A172 (cell line): ENCODE measurements around the gene PAPLN. TPM values are rescaled to one million over a fixed set of nuclear protein-coding genes. Genes with fewer than 3 reads are reported as not detected.

Experiments used
- DNase-seq: peaks from one replicate; pipeline ENCODE4 v3.0.0-alpha.2; 2015; ENCODE audit warnings: low spot score
- total RNA-seq: library from RNA; depleted of rRNA; stranded (reverse); fragments of >200 nt; shearing (Covaris generic); gene quantifications from 2 replicates; pipeline ENCODE4 v1.2.3, GENCODE V29; 2014

Gene PAPLN
- total RNA-seq, 1 experiment from 2014 or later, result 0.86 TPM

- no peak for DNase-seq
Observed at GRCh38 chr14:73245480-73246325, 8.4 kb downstream of the PAPLN start.

GRCh38 chr14:73246387-73247150 lies 9.3 kb downstream of the PAPLN start:
- DNase-seq, result no peak

DNA sequence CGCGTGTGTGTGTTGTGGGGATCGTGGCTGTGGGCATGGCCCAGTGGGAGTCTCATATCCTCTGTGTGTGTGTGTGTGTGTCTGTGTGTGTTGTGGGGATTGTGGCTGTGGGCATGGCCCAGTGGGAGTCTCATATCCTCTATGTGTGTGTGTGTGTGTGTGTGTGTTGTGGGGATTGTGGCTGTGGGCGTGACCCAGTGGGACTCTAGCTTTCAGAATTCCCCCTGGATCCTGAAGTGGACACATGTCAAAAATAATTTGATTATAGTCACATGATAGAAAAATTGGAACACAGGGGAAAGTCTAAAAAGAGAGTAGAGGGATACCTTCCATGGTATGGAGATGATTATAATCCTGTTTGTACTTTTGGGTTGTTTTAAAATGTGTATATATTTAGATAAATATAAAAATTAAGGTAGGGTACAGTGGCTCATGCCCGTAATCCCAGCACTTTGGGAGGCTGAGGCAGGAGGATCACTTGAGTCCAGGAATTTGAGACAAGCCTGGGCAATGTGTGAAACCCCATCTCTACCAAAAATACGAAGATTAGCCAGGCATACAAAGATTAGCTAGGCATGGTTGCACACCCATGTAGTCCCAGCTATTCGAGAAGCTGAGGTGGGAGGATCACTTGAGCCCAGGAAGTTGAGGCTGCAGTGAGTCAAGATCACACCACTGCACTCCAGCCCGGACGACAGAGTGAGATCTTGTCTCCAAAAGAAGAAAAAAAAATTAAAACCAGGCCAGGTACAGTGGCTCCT lies 11.0 kb downstream of the PAPLN start:
- DNase-seq, result peak; percentile 45

DNA sequence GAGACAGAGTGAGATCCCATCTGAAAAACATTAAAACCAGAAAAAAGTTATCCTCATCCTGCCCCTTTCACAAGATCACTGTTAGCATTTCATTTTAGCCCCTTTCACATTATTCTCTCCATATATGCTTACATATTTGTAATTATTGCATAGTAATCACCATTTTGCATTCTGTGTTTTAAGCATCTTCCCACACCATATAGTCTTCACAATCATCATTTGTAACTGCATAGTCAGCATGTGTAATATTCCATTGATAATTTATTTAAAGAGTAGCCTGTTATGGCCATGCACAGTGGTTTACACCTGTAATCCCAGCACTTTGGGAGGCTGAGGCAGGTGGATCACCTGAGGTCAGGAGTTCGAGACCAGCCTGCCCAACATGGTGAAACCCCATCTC lies 11.8 kb downstream of the PAPLN start:
- no peak for DNase-seq

DNA sequence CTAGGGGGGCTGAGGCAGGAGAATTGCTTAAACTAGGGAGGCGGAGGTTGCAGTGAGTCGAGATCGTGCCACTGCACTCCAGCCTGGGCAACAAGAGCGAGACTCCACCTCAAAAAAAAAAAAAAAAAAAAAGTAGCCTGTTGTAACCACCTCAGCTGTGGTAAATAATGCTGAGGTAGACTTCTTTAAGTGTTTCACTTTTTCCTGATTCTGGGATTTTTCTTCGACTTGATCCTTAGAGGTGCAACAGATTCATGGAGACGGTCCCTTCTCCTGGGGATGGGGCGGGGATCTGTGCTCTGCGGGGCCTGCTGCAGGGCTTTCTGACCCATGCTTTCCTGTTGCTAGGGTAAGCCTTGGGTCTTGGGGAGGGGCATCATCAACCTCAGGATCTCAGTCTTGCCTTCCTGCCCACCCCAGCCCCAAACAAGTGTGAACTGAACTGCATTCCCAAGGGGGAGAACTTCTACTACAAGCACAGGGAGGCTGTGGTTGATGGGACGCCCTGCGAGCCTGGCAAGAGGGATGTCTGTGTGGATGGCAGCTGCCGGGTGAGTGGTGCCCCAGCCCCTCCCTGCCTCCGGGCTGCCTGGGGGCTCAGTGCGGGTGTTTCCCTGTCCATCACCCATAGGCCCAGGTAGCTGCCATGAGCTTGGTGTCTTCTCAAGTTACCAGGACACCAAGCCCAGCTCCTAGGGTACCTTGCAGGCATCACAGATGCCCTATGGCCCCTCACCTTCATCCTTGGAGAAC lies 12.4 kb downstream of the PAPLN start:
- no peak for DNase-seq

DNA sequence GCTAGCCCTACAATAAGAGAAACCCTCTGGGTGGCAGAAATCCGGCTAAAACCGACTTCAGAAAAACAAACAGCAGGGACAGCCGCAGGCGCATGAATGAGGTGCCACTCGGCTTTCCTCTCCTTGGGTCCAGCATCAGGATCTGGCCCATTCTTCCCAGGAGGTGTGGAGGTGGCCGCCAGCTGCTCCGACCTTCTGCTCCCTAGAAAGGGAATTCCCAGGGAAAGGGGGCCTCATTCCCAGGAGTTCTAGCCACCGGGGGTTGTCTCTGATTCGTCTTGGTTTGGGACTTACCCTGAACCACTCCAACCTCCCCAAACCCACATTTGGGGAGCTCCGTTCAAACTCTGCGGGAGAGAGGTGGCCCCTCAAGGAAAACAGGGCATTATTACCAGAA lies 13.0 kb downstream of the PAPLN start:
- no peak for DNase-seq

GRCh38 chr14:73250781-73251500 lies 13.6 kb downstream of the PAPLN start:
- DNase-seq, result no peak

DNA sequence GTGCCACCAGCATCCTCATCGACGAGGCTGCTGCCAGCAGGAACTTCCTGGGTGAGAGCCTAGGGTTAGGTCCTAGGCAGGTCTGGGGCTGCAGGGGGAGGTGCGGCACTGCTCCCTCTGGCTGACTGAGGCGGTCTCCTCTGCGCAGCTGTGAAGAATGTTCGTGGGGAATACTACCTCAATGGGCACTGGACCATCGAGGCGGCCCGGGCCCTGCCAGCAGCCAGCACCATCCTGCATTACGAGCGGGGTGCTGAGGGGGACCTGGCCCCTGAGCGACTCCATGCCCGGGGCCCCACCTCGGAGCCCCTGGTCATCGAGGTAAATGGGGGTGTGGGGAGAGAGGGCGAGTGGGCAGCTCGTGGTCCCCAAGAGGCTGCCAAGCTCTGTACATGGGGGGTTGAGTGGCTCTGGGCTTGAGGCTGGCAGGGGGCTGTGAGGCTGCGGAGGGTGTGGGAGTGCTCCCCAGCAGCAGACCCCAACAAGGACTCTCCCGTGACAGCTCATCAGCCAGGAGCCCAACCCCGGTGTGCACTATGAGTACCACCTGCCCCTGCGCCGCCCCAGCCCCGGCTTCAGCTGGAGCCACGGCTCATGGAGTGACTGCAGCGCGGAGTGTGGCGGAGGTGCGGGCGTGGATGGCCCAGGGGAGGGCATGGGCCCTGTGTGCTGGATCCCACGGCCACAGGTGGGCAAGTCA lies 14.4 kb downstream of the PAPLN start:
- DNase-seq, result no peak

GRCh38 chr14:73252491-73253322 lies 15.4 kb downstream of the PAPLN start:
- DNase-seq, result no peak

GRCh38 chr14:73253323-73253610 lies 16.0 kb downstream of the PAPLN start:
- DNase-seq, result no peak

GRCh38 chr14:73253721-73254120 lies 16.4 kb downstream of the PAPLN start:
- DNase-seq, result no peak

- no peak for DNase-seq
Observed at GRCh38 chr14:73254247-73255004, 17.1 kb downstream of the PAPLN start.

DNA sequence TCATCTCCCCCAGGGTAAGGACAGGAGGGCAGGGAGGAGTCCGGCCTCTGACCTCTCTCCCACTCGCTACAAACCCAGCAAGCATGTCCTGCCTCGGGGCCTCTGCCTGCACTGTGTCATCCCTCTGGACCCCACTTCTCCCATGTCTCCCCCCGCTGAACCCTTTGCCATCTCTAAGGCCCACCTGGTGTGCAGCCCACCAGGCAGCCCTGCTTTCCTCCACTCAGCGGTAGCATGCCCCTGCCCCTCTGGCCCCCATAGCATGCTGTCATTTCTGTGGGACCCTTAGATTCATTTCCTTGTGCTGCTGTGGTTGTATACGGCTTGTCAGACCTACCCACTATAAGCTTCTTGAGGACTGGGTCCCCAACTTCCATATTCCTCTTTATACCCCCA lies 17.7 kb downstream of the PAPLN start:
- no peak for DNase-seq

- DNase-seq, result no peak
Observed at GRCh38 chr14:73255693-73256225, 18.5 kb downstream of the PAPLN start.

GRCh38 chr14:73258076-73258475 lies 20.8 kb downstream of the PAPLN start:
- no peak for DNase-seq

DNA sequence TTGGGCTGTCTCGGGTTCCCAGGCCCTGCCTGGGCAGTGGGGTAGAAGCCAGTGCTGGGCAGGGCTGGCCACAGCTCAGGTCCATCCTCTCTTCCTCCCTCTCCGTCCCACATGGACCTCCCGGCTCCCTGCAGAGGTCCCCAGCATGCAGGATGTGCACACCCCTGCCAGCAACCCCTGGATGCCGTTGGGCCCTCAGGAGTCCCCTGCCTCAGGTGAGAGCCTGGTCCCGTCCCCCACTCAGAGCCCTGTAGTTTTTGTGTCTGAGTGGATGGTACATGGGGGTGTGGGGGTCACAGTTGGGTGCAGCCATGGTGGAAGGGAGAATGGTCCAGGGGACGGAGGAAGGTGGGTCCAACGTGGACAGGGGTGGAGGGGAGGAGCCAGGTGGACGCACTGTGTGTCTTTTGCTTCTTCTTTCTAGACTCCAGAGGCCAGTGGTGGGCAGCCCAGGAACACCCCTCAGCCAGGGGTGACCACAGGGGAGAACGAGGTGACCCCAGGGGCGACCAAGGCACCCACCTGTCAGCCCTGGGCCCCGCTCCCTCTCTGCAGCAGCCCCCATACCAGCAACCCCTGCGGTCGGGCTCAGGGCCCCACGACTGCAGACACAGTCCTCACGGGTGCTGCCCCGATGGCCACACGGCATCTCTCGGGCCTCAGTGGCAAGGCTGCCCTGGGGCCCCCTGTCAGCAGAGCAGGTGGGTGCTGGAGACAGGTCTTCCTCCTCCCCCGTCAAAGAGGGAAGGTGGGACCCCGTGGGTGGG lies 21.7 kb downstream of the PAPLN start:
- DNase-seq, result no peak

DNA sequence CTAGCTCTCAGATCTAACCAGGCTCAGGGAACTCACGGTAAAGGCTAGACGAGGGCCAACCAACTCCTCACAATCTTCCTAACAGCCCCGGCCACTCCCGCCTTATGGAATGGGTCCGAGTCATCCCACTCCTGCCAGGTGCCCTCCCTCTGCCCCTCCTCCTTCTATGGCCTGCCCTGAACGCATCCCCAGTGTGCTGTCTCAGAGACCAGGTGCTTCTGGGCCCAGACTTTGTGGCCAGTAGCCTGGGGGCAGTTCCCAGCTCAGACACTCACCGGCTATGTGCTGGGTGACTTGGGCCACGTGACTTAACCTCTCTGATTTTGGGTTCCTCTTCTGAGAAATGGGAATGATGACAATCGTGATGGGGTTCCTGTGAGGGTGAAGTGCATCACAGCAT lies 22.5 kb downstream of the PAPLN start:
- no peak for DNase-seq

GRCh38 chr14:73260574-73260973 lies 23.3 kb downstream of the PAPLN start:
- no peak for DNase-seq
